Smooth muscle cell (in vitro differentiated cells): ENCODE measurements around the gene MRPL51. TPM values are rescaled to one million over a fixed set of nuclear protein-coding genes. Genes with fewer than 3 reads are reported as not detected.

Experiments used
- DNase-seq: peaks from one replicate; lab custom pipeline; 2025; ENCODE audit not compliant: unreplicated experiment; lab: John Stamatoyannopoulos, UW
- H2AFZ ChIP-seq: fragments of 200-600 bp; sonication (generic); 2 replicates; pipeline ENCODE4 v1.6.0; 2016; ENCODE audit warnings: antibody characterized with exemption, low read depth, mild to moderate bottlenecking
- H3F3A ChIP-seq: fragments of 200-600 bp; sonication (generic); 2 replicates; pipeline ENCODE4 v1.6.0; 2017; ENCODE audit warnings: antibody characterized with exemption, low read depth
- H3K27ac ChIP-seq: fragments of 200-600 bp; sonication (generic); 2 replicates; pipeline ENCODE4 v1.5.1; 2016; ENCODE audit warnings: low read depth, mild to moderate bottlenecking
- H3K27me3 ChIP-seq: fragments of 200-600 bp; sonication (generic); 2 replicates; pipeline ENCODE4 v1.6.1; 2016; ENCODE audit warnings: low read depth, mild to moderate bottlenecking
- H3K36me3 ChIP-seq: fragments of 200-600 bp; sonication (generic); 2 replicates; pipeline ENCODE4 v1.5.1; 2016; ENCODE audit warnings: low read depth
- H3K4me1 ChIP-seq: fragments of 200-600 bp; sonication (generic); 2 replicates; pipeline ENCODE4 v1.5.1; 2016; ENCODE audit warnings: low read depth
- H3K4me2 ChIP-seq: fragments of 200-600 bp; sonication (generic); 2 replicates; pipeline ENCODE4 v1.6.0; 2016; ENCODE audit warnings: mild to moderate bottlenecking
- H3K4me3 ChIP-seq: fragments of 200-600 bp; sonication (generic); 2 replicates; pipeline ENCODE4 v1.5.1; 2016; ENCODE audit warnings: mild to moderate bottlenecking
- H3K79me2 ChIP-seq: fragments of 200-600 bp; sonication (generic); 2 replicates; pipeline ENCODE4 v1.6.0; 2016; ENCODE audit warnings: low read depth, mild to moderate bottlenecking
- H3K9ac ChIP-seq: fragments of 200-600 bp; sonication (generic); 2 replicates; pipeline ENCODE4 v1.6.0; 2016; ENCODE audit warnings: low read depth
- H3K9me3 ChIP-seq: fragments of 200-600 bp; sonication (generic); replicated peaks from 2 replicates; pipeline ENCODE4 v1.5.1; 2016; ENCODE audit warnings: low read depth
- H4K20me1 ChIP-seq: fragments of 200-600 bp; sonication (generic); 2 replicates; pipeline ENCODE4 v1.6.0; 2016; ENCODE audit warnings: low read depth
- CTCF ChIP-seq: fragments of 200-600 bp; sonication (generic); IDR thresholded peaks from 2 replicates; pipeline ENCODE4 v1.5.1; 2017; ENCODE audit warnings: borderline replicate concordance, mild to moderate bottlenecking, antibody characterized with exemption; ENCODE audit not compliant: insufficient read depth, poor library complexity, severe bottlenecking
- WGBS: methylation state at CpG from one replicate; pipeline ENCODE4 v1.1.7; 2016; ENCODE audit warnings: low lambda C conversion rate; 5-methylcytosine and 5-hydroxymethylcytosine counted together
- polyA plus RNA-seq: library from polyadenylated mRNA; unstranded; fragments of >200 nt; fragmentation: Nextera tagmentation; extraction: Ambion mirVana; gene quantifications from 2 replicates; pipeline ENCODE4 v1.2.1, GENCODE V29; 2016
- total RNA-seq: library from RNA; depleted of rRNA; stranded (reverse); fragments of >200 nt; gene quantifications from 2 replicates; pipeline ENCODE4 v1.2.3, GENCODE V29; 2014

Gene MRPL51
- total and polyA plus RNA-seq, 2 experiments from 2014 or later: 126 to 364 TPM

DNA sequence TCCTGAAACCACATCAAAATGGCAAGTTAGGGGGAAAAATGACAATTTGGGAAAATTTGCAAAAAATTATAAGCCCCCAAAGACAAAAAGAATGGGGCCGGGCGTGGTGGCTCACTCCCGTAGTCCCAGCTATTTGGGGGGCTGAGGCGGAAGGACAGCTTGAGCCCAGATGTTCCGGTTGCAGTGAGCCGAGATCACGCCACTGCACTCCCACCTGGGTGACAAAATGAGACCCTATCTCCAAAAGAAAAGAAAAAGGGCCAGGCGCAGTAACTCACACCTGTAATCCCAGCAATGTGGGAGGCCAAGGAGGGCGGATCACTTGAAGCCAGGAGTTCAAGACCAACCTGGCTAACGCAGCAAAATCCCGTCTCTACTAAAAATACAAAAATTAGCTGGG is 20.6 kb downstream of the MRPL51 start:
- no peak overlapping the region for H3K9ac ChIP-seq
- TF ChIP-seq CTCF: no peak
- no peaks in the 10 kb centered on the region for H3K9me3 ChIP-seq
- H3K27ac ChIP-seq: no peak overlapping the region
- 89% methylated on average over 11 of the region's 11 CpGs for WGBS
- peaks cover 11% of the 10 kb centered on the region for H3K4me1 ChIP-seq
- DNase-seq: no peak
- peaks cover 5% of the 10 kb centered on the region for H3F3A ChIP-seq
- H3K36me3 ChIP-seq: no peaks in the 10 kb centered on the region
- no peak overlapping the region for H3K4me3 ChIP-seq
- H3K27me3 ChIP-seq: no peaks in the 10 kb centered on the region
- H3K79me2 ChIP-seq: peaks cover 22% of the 10 kb centered on the region
- H2AFZ ChIP-seq: no peak overlapping the region
- H3K4me2 ChIP-seq: no peak overlapping the region
- peaks cover 14% of the 10 kb centered on the region for H4K20me1 ChIP-seq

- Histone ChIP-seq H3K27me3 (no peaks in the 10 kb centered on the region), H3K36me3 (no peaks in the 10 kb centered on the region), H3K4me3 (no peak overlapping the region), H3K9me3 (no peaks in the 10 kb centered on the region), H3K9ac (no peak overlapping the region), H3F3A (peaks cover 5% of the 10 kb centered on the region), H2AFZ (no peak overlapping the region), H3K4me1 (peaks cover 11% of the 10 kb centered on the region), H3K4me2 (no peak overlapping the region), H4K20me1 (peaks cover 14% of the 10 kb centered on the region), H3K27ac (no peak overlapping the region), H3K79me2 (peaks cover 22% of the 10 kb centered on the region)
- WGBS: 82% methylated on average over 1 of the region's 1 CpG
- no peak for DNase-seq
- TF ChIP-seq CTCF: no peak
Observed at GRCh38 chr12:6471989-6472360, 21.1 kb downstream of the MRPL51 start.

DNA sequence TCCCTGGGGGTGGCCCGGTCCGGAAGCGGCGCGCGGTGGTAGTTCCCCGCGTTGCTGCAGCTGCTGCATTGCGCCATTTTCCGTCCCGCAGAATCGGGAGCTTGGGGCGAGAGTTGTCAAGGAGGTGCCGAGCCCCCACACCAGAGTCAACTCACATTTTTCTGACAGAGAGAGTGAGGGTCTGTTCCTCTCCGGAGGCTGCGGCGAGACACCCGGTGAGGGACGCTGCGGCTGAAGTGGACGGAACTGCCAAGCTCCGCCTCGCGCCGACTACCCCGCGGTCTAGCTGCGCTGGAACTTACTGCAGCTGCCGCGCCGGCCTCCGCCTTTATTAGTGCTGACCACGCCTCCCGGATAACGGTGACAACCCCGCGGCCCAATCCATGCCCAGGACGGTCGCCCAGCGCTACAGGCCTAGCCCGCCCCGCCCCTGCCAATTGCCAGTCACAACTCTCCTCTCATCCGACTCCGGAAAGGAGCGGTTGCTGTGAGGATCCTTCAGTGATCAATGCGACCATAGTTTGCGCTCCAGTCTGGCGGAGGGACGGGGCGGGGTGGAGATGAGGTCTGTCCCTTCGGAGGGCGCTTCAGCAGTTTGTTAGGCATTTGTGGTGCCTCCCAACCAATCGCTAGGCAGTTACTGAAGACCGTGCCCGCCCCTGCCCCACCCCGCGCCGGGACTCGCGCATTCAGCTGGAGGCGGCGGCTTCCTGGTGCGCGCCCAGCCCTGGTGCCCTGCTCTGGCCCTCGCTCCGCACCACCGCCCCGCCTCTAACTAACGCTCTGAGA is 22.5 kb downstream of the MRPL51 start, which contains the start of gene VAMP1:
VAMP1 (minus strand) TSS at position 303 of the 789 bp plus-strand sequence; CDS start at position 157, 146 bp downstream.
- peaks cover 5% of the 10 kb centered on the region for H3F3A ChIP-seq
- peak within 1 kb of the TSS; percentile 53 for H2AFZ ChIP-seq
- H4K20me1 ChIP-seq: peaks cover 14% of the 10 kb centered on the region
- peak within 1 kb of the TSS; percentile 73 for H3K27ac ChIP-seq
- under 1% methylated on average over 63 of the region's 69 CpGs for WGBS
- peak within 1 kb of the TSS; percentile 92 for H3K4me2 ChIP-seq
- no peak for TF ChIP-seq CTCF
- peaks cover 11% of the 10 kb centered on the region for H3K4me1 ChIP-seq
- peak within 1 kb of the TSS; percentile 38 for H3K9ac ChIP-seq
- no peaks in the 10 kb centered on the region for H3K36me3 ChIP-seq
- H3K4me3 ChIP-seq: peak within 1 kb of the TSS; percentile 64
- H3K27me3 ChIP-seq: no peaks in the 10 kb centered on the region
- peak; percentile 98 for DNase-seq
- H3K79me2 ChIP-seq: peaks cover 22% of the 10 kb centered on the region
- no peaks in the 10 kb centered on the region for H3K9me3 ChIP-seq
